Muscle of arm (tissue), 12 donors: ENCODE measurements around the gene NRG2. TPM values are rescaled to one million over a fixed set of nuclear protein-coding genes. Genes with fewer than 3 reads are reported as not detected.

ENCODE experiments used
- DNase-seq: peaks from one replicate; pipeline ENCODE4 v3.0.0-alpha.2; 2013
- polyA plus RNA-seq, 12 donors: library from polyadenylated mRNA; unstranded; fragments of 120-200 nt; gene quantifications; one replicate each; pipeline ENCODE4 v1.2.1, GENCODE V29; 2013; ENCODE audit not compliant: insufficient read length in 12 of 12

NRG2 gene
- polyA plus RNA-seq, 12 donors: 0.81 to 2.7 (median 1.4) TPM; not detected in 2

GRCh38 chr5:139814704-139815280, 228.3 kb downstream of the NRG2 start:
- no peak for DNase-seq

- DNase-seq: no peak
Measured at GRCh38 chr5:139814191-139814601, 228.9 kb downstream of the NRG2 start.

- DNase-seq: no peak
Measured at GRCh38 chr5:139812836-139813805, 230.0 kb downstream of the NRG2 start.

GRCh38 chr5:139812323-139812722, 230.8 kb downstream of the NRG2 start:
- no peak for DNase-seq

GRCh38 chr5:139811274-139811607, 231.9 kb downstream of the NRG2 start:
- DNase-seq: no peak

GRCh38 chr5:139810341-139811273, 232.5 kb downstream of the NRG2 start:
- DNase-seq: no peak

GRCh38 chr5:139809331-139809810, 233.7 kb downstream of the NRG2 start:
- no peak for DNase-seq

- peak; percentile 37 for DNase-seq
Measured at GRCh38 chr5:139808481-139809330, 234.4 kb downstream of the NRG2 start.

- no peak for DNase-seq
Measured at GRCh38 chr5:139807647-139808030, 235.5 kb downstream of the NRG2 start.

- no peak for DNase-seq
Measured at GRCh38 chr5:139806726-139807646, 236.1 kb downstream of the NRG2 start.

GRCh38 chr5:139806111-139806510, 237.0 kb downstream of the NRG2 start:
- no peak for DNase-seq

GRCh38 chr5:139805545-139805944, 237.6 kb downstream of the NRG2 start:
- no peak for DNase-seq

GRCh38 chr5:139804800-139805397, 238.2 kb downstream of the NRG2 start:
- no peak for DNase-seq

GRCh38 chr5:139803978-139804377, 239.1 kb downstream of the NRG2 start:
- DNase-seq: no peak

GRCh38 chr5:139799359-139799758, 243.7 kb downstream of the NRG2 start:
- no peak for DNase-seq

GRCh38 chr5:139798883-139799282, 244.2 kb downstream of the NRG2 start:
- DNase-seq: no peak

- DNase-seq: no peak
Measured at GRCh38 chr5:139797856-139798510, 245.1 kb downstream of the NRG2 start.

- no peak for DNase-seq
Measured at GRCh38 chr5:139797335-139797734, 245.8 kb downstream of the NRG2 start.
